ENCODE data around the gene C2orf76.
A peak's percentile ranks its signal among the peaks of the same experiment; 100 is the strongest.

The C2orf76 gene

GRCh38 chr2:119264781-119265692 lies 101.6 kb downstream of the C2orf76 start:
- peak; percentile 63 for DNase-seq (ENCODE audit: low spot score)

GRCh38 chr2:119263656-119264055 lies 103.0 kb downstream of the C2orf76 start:
- no peak for DNase-seq (ENCODE audit: low spot score)

GRCh38 chr2:119263025-119263424 lies 103.6 kb downstream of the C2orf76 start:
- no peak for DNase-seq (ENCODE audit: low spot score)

- DNase-seq (ENCODE audit: low spot score), result no peak
Observed at GRCh38 chr2:119261493-119262225, 105.0 kb downstream of the C2orf76 start.

GRCh38 chr2:119260646-119261492 lies 105.8 kb downstream of the C2orf76 start:
- DNase-seq (ENCODE audit: low spot score), result no peak

GRCh38 chr2:119259296-119259860 lies 107.3 kb downstream of the C2orf76 start:
- DNase-seq (ENCODE audit: low spot score), result no peak

- DNase-seq (ENCODE audit: low spot score), result peak; percentile 44
Observed at GRCh38 chr2:119257198-119257597, 109.4 kb downstream of the C2orf76 start.

- DNase-seq (ENCODE audit: low spot score), result peak; percentile 59
Observed at GRCh38 chr2:119256582-119256921, 110.1 kb downstream of the C2orf76 start.

- peak; percentile 80 for DNase-seq (ENCODE audit: low spot score)
Observed at GRCh38 chr2:119255760-119256581, 110.7 kb downstream of the C2orf76 start.

- DNase-seq (ENCODE audit: low spot score), result no peak
Observed at GRCh38 chr2:119254601-119255080, 112.0 kb downstream of the C2orf76 start.

- DNase-seq (ENCODE audit: low spot score), result no peak
Observed at GRCh38 chr2:119253760-119254600, 112.7 kb downstream of the C2orf76 start.

GRCh38 chr2:119253114-119253702 lies 113.4 kb downstream of the C2orf76 start:
- DNase-seq (ENCODE audit: low spot score), result no peak

Measured in SK-N-DZ (cell line).